ENCODE measurements around the gene IQSEC2.

DNA sequence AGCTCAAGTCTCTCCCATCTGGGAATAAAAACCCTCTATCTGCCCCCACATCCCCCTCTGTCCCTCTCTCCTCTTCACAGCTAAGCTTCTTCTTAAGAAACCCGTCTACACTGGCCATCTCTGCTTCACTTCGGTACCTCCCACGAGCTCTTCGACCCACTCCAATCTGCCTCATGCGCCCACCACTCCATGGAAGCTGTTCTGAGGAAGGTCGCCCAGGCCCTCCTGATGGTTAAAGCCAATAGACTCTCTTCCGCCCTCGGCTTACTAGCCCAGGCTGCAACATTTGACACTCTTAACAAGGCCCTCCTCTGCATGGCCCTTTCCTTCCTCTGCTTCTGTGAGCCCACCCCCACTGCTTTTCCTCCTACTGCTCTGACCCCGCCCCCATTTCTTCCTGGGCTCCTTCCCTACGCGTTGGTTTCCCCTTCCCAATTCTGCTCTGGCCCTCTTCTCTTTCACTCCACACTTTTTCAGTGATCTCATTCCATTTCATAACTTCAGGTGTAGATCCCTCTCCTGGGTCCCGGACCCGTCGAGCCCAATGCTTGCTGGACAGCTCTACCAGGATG, 11.8 kb downstream of the IQSEC2 start:
- TF ChIP-seq, protein P1, sequence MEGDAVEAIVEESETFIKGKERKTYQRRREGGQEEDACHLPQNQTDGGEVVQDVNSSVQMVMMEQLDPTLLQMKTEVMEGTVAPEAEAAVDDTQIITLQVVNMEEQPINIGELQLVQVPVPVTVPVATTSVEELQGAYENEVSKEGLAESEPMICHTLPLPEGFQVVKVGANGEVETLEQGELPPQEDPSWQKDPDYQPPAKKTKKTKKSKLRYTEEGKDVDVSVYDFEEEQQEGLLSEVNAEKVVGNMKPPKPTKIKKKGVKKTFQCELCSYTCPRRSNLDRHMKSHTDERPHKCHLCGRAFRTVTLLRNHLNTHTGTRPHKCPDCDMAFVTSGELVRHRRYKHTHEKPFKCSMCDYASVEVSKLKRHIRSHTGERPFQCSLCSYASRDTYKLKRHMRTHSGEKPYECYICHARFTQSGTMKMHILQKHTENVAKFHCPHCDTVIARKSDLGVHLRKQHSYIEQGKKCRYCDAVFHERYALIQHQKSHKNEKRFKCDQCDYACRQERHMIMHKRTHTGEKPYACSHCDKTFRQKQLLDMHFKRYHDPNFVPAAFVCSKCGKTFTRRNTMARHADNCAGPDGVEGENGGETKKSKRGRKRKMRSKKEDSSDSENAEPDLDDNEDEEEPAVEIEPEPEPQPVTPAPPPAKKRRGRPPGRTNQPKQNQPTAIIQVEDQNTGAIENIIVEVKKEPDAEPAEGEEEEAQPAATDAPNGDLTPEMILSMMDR (IDR thresholded peaks at IDR 0.05; ENCODE audit: low read depth, low read length) = no peak
- TF ChIP-seq EZH2phosphoT487 (IDR thresholded peaks at IDR 0.05; ENCODE audit: low read depth) = no peak
